ENCODE data around the gene ZNF417. TPM values are rescaled to one million over a fixed set of nuclear protein-coding genes. Genes with fewer than 3 reads are reported as not detected.
"Not testable (repeated sequence)": the region's sequence is repeated elsewhere in the genome, so short reads cannot be mapped to it uniquely, and the experiment has no call there.

The ZNF417 gene
- 5.7 TPM for total RNA-seq

- peak; percentile 99 for ATAC-seq
These were observed at the start of gene ZNF417 for GRCh38 chr19:57916168-57916995. ZNF417 (minus strand) TSS chr19:57916592; CDS start chr19:57916411, 181 bp downstream.

GRCh38 chr19:57964761-57965160, 48.4 kb upstream of the ZNF417 start:
- no peak for ATAC-seq

- ATAC-seq = no peak
These were observed 45.4 kb upstream of the ZNF417 start for GRCh38 chr19:57961785-57962184.

DNA sequence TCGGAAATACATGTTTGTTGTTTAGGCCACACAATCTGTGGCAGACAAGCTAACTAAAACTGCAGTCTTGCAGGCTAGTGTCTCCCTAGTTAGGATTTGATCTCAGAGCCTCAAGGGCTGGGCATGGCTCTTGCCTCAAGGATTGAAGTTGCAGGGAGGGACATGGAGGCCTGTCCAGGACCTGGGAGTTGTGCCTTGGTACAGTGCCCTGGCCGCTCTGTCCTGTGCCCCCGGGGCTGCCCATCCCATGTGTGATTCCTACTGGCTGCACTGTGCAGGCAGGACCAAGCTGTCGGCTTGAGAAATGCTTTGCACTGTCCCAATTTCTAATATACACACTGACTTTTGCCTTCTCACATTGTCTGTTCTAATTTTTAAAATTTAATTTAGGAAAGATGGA, 38.6 kb upstream of the ZNF417 start:
- no peak for ATAC-seq

DNA sequence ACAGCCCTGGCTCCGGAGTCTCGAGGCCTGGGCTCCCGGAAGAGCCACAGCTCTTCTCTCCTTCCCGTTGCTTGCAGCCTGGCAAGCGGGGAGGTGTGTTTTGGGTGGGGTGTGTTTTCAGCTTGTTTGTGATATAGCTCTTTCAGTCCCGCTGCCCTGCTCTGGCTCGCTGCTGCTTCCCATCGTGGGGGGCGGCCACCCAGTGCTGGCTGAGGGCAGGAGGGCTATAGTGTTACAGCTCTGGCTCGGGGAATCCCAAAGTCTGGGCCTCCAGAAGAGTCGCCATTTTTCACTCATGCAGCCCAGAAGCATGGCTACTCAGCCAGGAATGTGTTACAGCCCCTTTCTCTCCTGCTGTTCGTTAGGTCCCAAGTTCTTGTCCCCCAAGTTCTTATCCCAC, 33.3 kb upstream of the ZNF417 start:
- ATAC-seq = no peak

DNA sequence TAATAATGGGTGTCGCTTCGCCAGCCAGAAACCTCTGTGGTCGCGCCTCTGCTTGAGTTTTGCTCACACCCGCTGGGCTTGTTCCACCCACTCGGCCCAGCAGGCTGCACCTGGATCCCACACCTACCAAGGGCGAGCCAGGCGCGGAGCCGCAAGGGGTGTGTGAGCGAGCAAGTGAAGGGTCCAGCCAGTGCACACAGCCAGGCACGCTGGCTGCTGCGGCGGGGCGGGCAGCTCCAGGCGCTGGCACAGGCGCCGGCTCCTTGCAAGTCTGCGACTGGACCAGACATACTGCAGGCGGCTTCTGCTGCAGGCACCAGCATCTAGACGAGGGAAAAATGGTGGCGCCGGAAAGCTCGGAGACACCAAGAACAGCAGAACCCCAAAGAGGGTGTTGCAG, 32.9 kb upstream of the ZNF417 start:
- ATAC-seq = no peak

DNA sequence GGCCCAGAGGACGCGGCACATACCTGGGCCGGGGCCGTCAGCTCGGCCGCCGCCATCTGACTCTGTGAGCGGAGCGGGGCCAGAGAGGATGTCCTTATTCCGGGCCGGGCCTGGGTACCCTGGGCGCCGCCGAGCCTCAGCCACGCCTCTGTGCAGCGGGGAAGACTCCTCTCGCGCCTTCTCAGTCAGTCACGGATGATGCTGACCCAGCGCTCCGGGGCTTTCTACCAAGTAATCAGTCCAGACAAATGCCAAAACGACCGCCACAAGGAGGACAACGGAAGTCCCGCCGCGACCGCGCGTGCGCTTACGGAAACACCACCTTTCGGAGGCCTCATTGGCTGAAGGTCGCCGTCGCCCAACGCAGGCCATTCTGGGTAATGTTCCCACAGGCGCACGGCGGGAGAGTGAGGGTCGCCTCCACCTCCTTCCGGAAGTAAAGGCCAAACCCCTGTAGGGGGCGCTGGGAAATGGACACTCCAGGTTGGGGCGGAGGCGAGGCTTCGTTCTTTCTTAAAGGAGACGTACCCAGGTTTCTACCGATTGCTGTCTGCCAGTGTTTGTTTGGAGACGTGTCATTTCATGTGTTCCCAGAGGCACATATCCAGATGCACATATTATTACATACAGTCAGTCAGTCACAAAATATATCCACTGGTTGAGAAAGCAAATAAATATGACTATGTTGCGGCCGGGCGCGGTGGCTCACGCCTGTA, 31.2 kb upstream of the ZNF417 start, which contains the start of gene ZNF256:
Gene ZNF256, minus strand, starts transcription at position 288 of the 716 bp plus-strand sequence. Its CDS starts 232 bp downstream, at position 56.
- peak; percentile 98 for ATAC-seq

GRCh38 chr19:57947088-57947418, 30.7 kb upstream of the ZNF417 start:
- ATAC-seq = peak; percentile 24

- no peak for ATAC-seq
These were observed 29.9 kb upstream of the ZNF417 start for GRCh38 chr19:57946316-57946715.

DNA sequence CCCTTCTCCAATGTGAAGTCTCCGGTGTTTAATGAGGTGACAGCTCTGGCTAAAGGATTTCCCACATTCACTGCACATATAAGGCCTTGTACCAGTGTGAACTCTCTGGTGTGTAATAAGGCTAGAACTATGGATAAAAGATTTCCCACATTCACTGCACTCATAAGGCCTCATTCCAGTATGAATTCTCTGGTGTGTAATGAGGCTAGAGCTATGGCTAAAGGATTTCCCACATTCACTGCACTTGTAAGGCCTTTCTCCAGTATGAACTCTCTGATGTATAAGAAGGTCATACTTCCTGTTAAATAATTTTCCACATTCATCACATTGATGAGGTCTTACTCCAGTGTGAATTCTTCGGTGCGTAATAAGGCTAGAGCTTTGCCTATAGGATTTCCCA, 25.2 kb upstream of the ZNF417 start:
- no peak for ATAC-seq

- no peak for ATAC-seq
These were observed 19.3 kb upstream of the ZNF417 start for GRCh38 chr19:57935731-57936130.

DNA sequence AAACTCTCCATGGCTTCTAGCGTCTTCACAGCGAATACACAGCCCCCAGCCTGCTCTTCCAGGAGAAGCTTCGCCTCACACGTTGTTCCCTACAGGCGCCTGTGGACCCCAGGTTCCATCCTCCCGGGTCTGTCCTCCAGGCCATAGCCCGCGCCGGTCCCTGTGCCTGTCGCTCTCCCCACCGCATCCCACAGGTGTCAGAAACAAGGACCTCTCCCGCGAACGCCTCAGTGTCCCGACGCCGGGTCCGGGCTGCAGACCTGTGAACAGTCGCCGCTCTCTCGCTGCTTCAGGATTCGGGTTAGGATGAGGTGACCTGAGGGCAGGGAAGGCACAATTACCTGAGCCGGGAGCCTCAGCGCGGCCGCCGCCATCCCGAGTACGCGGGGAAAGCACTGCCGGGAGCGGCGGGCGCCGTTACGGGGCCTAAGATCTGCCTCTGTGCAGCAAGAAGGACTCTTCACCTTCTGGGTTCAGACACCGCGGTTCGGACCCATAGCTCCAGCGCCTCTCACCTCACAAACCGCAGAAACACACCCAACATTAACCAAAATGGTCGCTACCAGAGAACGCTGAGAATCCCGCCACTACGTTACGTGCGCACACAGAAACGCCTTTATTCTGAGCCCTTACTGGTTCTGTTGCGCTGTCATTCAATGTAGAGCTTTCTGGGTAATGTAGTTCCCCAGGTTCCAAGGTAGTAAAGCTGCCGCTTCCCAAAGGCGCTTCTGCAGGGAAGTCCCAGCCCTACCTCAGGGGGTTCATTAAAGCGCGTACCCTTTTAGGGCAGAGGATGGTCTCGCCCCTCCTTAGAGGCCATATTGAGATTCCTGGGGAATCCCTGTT, 18.7 kb upstream of the ZNF417 start, which contains the start of gene ZNF418:
Gene ZNF418, minus strand, starts transcription at position 583 of the 846 bp plus-strand sequence. CDS start 1,580 bp downstream, outside the sequence.
- peak; percentile 84 for ATAC-seq

GRCh38 chr19:57927587-57927986, 11.2 kb upstream of the ZNF417 start:
- no peak for ATAC-seq

GRCh38 chr19:57914531-57914930, 1.9 kb downstream of the ZNF417 start:
- ATAC-seq = no peak

GRCh38 chr19:57907394-57907793, 9.0 kb downstream of the ZNF417 start:
- no peak for ATAC-seq

- ATAC-seq = no peak
These were observed 11.1 kb downstream of the ZNF417 start for GRCh38 chr19:57905258-57905657.

GRCh38 chr19:57903618-57904184, 12.7 kb downstream of the ZNF417 start:
- ATAC-seq = no peak

DNA sequence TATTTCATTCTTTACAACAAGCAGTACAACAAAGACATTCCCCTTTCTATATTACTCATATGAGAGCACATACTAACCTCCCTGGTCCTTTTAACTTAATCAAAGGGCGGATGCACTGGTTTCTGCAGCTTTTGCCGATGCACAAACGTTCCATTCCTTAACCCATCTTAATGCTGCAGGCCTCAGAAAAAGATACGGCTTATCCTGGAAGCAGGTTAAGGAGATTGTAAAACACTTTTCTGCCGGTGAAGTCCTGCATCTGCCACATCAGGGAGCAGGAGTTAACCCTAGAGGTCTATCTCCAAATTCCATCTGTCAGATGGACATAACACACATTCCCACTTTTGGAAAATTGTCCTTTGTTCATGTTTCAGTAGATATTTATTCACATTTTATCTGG, 16.1 kb downstream of the ZNF417 start:
- ATAC-seq = no peak

DNA sequence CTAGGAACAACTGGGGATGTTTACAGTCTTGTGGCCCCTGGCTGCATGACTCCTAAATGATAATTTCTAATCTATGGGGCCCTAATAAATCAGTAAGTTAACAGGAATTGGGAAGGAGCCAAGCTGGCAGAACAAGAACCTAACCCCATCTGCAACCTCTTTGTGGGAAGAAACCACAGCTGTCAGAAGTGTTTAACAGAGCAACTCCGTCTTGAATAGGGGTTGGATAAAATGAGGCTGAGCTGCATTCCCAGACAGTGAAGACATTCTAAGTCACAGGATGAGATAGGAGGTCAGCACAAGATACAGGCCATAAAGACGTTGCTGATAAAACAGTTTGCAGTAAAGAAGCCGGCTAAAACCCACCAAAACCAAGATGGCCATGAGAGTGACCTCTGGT, 25.7 kb downstream of the ZNF417 start:
- ATAC-seq = not testable (repeated sequence)

- ATAC-seq = peak; percentile 83
These were observed 27.7 kb downstream of the ZNF417 start, which contains the start of gene ZNF814 for GRCh38 chr19:57888560-57889231. ZNF814 (minus strand) TSS chr19:57889037; CDS start chr19:57888802, 235 bp downstream.

DNA sequence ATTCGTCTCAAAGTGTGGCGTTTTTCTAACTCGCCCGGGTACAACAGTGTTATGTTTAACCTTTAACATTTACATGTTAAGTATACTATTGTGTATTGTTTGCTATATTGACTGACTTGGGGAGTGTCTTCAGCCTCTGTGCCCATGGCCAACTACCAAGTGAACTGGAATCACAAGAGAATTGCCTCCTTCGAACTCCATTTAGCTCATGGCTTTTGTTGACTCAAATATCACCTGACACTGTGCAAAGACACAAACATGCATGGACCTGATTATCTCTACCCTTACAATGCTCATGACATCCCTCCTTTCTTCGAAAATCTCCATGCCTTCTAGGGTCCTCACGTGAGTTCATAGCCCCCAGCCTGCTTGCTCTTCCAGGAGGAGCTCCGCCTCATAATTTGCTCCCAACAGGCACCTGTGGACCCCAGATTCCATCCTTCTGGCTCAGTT, 28.3 kb downstream of the ZNF417 start:
- peak; percentile 30 for ATAC-seq

Data from esophagus mucosa (tissue), 1 donor.